ENCODE measurements around the gene WDR62. TPM values are rescaled to one million over a fixed set of nuclear protein-coding genes. Genes with fewer than 3 reads are reported as not detected.

WDR62 gene
- total and polyA plus RNA-seq, 4 experiments from 2014 or later, result 0.08 to 1.7 (median 1.3) TPM; not detected in 1

GRCh38 chr19:36013280-36014011 lies 41.3 kb upstream of the WDR62 start:
- peaks cover 28 to 55% (median 33%) of the 10 kb centered on the region in 4 donors for H3K4me1 Mint-ChIP-seq
- Histone ChIP-seq H3K36me3 (ENCODE audit: insufficient read depth, low read length) (no peaks in the 10 kb centered on the region), H3K27ac (ENCODE audit: low read depth, low read length) (peak overlapping the region; percentile 74), H3K4me3 (ENCODE audit: low read length in 2 of 2) (peak overlapping the region; percentile 92), H3K9me3 (ENCODE audit: control insufficient read depth in 1 of 2, low read length in 2 of 2) (no peaks in the 10 kb centered on the region), H3K27me3 (ENCODE audit: insufficient read depth, low read length) (no peaks in the 10 kb centered on the region), H3K4me1 (ENCODE audit: insufficient read depth, low read length) (peaks cover 36% of the 10 kb centered on the region)
- ChIA-PET POLR2A (ENCODE audit: partially characterized antibody) (interaction anchor here (0.6 to 2.0 kb wide), 14 partner anchors 10 to 201 kb away, joined by 3 to 20 read pairs (median 6); partner anchors contain the start of genes POLR2I, SDHAF1, TBCB and THAP8), CTCF (ENCODE audit: partially characterized antibody) (interaction anchor here (1.0 to 1.7 kb wide), 5 partner anchors 18 to 55 kb away, joined by 4 to 6 read pairs (median 4); partner anchors contain the start of gene THAP8)
- H3K36me3 Mint-ChIP-seq, result peaks cover 0 to 6% of the 10 kb centered on the region in 2 donors
- intact Hi-C loops (cut with micrococcal nuclease), result loop anchor here (1.0 kb wide), 4 partner anchors 18 to 102 kb away; partner anchors contain the start of genes SDHAF1, TBCB, THAP8 and WDR62
- no peaks in the 10 kb centered on the region for H3K9me3 Mint-ChIP-seq
- peak overlapping the region; percentile 94 to 99 (median 94) for H3K4me3 Mint-ChIP-seq
- H3K27me3 Mint-ChIP-seq, result no peaks in the 10 kb centered on the region
- peak overlapping the region; percentile 85 to 99 (median 98) for H3K27ac Mint-ChIP-seq
- DNase-seq, result no peak

DNA sequence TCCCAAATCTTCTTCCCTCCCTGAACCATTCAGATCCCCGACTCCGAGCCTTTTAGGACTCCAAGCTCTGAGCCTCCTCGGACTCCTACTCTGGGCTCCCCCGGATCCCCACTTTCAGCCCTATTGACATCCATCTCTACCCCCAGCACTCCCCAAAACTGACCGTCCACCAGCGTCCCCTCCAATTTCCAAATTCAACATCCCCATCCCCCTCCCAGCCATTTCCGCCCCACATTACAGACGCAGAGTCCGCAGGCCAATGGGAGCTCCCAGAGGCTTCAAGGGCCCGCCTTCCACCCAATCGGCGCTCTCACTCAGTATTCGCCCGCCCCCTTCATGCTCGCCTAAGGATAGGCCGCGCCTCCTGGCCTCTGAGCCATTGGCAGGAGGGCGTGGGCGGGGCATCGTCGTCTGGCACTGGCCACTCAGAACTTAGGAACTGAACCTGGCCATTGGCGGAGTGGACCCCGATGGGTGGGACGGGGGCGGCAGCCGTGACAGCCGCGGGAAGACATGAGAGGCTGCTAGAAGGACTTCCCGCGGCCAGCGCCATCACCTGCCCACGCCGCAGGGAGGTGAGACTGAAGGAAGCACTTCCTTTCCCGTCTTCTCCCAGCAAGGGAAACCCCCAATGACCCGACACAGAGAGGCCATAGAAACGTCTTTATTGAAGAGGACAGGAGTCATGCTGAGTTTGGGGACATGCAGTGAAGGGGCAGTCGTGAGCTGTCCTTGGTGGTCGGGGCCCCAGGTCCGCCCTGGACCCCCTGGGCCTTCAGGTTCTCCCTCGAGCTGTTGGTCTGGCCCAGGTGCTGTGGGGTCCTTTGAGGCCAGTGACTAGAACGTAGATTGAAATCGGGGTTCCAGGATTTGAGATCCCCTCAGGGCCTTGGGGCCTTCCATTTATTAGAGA lies 40.4 kb upstream of the WDR62 start, which contains the start of gene ALKBH6:
Gene ALKBH6 (minus strand): TSS at position 202 of the 913 bp plus-strand sequence. CDS start 816 bp downstream, outside the sequence.
- Histone ChIP-seq H3K4me1 (ENCODE audit: insufficient read depth, low read length) (peaks cover 30% of the 10 kb centered on the region), H3K27me3 (ENCODE audit: insufficient read depth, low read length) (no peaks in the 10 kb centered on the region), H3K9me3 (ENCODE audit: control insufficient read depth in 1 of 2, low read length in 2 of 2) (no peaks in the 10 kb centered on the region), H3K4me3 (ENCODE audit: low read length in 2 of 2) (peak within 1 kb of the TSS; percentile 92), H3K27ac (ENCODE audit: low read depth, low read length) (peak within 1 kb of the TSS; percentile 74), H3K36me3 (ENCODE audit: insufficient read depth, low read length) (no peaks in the 10 kb centered on the region)
- POLR2A ChIA-PET (ENCODE audit: partially characterized antibody), result interaction anchor here (0.6 to 2.0 kb wide), 15 partner anchors 11 to 200 kb away, joined by 3 to 20 read pairs (median 6); partner anchors contain the start of genes POLR2I, SDHAF1, TBCB and THAP8
- CTCF ChIA-PET (ENCODE audit: partially characterized antibody), result interaction anchor here (1.0 to 1.7 kb wide), 4 partner anchors 18 to 55 kb away, joined by 4 to 6 read pairs (median 4); partner anchors contain the start of gene THAP8
- intact Hi-C loops (cut with micrococcal nuclease), result loop anchor here (1.0 kb wide), 4 partner anchors 19 to 101 kb away; partner anchors contain the start of genes SDHAF1, TBCB, THAP8 and WDR62
- Mint-ChIP-seq H3K36me3 (peaks cover 0 to 6% of the 10 kb centered on the region in 2 donors), H3K27me3 (no peaks in the 10 kb centered on the region), H3K27ac (peak within 1 kb of the TSS; percentile 85 to 99 (median 98)), H3K4me1 (peaks cover 25 to 50% (median 33%) of the 10 kb centered on the region in 4 donors), H3K4me3 (peak within 1 kb of the TSS; percentile 94 to 99 (median 94)), H3K9me3 (no peaks in the 10 kb centered on the region)
- DNase-seq, result peak; percentile 97 to 99 (median 98)

GRCh38 chr19:36019061-36019670 lies 35.5 kb upstream of the WDR62 start:
- Mint-ChIP-seq H3K27me3 (no peaks in the 10 kb centered on the region), H3K4me3 (no peak overlapping the region), H3K36me3 (peaks cover 10 to 12% of the 10 kb centered on the region in 2 donors), H3K9me3 (no peaks in the 10 kb centered on the region), H3K27ac (no peak overlapping the region), H3K4me1 (peaks cover 9 to 17% (median 12%) of the 10 kb centered on the region in 4 donors)
- intact Hi-C loops (cut with micrococcal nuclease), result no loop called here
- Histone ChIP-seq H3K36me3 (ENCODE audit: insufficient read depth, low read length) (peaks cover 11% of the 10 kb centered on the region), H3K4me1 (ENCODE audit: insufficient read depth, low read length) (peaks cover 9% of the 10 kb centered on the region), H3K27me3 (ENCODE audit: insufficient read depth, low read length) (no peaks in the 10 kb centered on the region), H3K27ac (ENCODE audit: low read depth, low read length) (no peak overlapping the region), H3K4me3 (ENCODE audit: low read length in 2 of 2) (no peak overlapping the region), H3K9me3 (ENCODE audit: control insufficient read depth in 1 of 2, low read length in 2 of 2) (no peaks in the 10 kb centered on the region)
- ChIA-PET POLR2A (ENCODE audit: partially characterized antibody) (no interaction called here), CTCF (ENCODE audit: partially characterized antibody) (no interaction called here)
- DNase-seq, result no peak

DNA sequence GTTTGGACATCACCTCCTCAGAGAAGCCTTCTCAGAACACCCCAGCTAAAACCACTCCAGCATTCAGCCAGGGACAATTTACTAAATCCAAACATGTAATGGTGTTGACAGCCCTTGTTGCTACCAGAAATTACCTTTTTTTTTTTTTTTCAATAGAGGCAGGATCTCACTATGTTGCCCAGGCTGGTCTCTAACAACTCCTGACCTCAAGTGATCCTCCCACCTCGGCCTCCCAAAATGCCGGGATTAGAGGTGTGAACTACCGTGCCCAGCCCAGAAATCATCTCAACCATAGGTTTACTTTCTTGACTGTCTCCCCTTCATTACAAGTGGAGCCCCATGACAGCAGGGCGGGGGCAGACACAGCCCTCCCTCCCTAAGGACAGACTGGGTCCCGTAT lies 31.3 kb upstream of the WDR62 start:
- no peak overlapping the region for H3K27ac ChIP-seq (ENCODE audit: low read depth, low read length)
- no peaks in the 10 kb centered on the region for H3K4me1 ChIP-seq (ENCODE audit: insufficient read depth, low read length)
- intact Hi-C loops (cut with micrococcal nuclease), result no loop called here
- H3K27me3 ChIP-seq (ENCODE audit: insufficient read depth, low read length), result no peaks in the 10 kb centered on the region
- DNase-seq, result no peak
- peaks cover 14% of the 10 kb centered on the region for H3K36me3 ChIP-seq (ENCODE audit: insufficient read depth, low read length)
- no peaks in the 10 kb centered on the region for H3K27me3 Mint-ChIP-seq
- ChIA-PET CTCF (ENCODE audit: partially characterized antibody) (no interaction called here), POLR2A (ENCODE audit: partially characterized antibody) (no interaction called here)
- H3K4me1 Mint-ChIP-seq, result peaks cover 0 to 2% (median 0%) of the 10 kb centered on the region in 4 donors
- peaks cover 14 to 18% of the 10 kb centered on the region in 2 donors for H3K36me3 Mint-ChIP-seq
- H3K4me3 ChIP-seq (ENCODE audit: low read length in 2 of 2), result no peak overlapping the region
- H3K9me3 ChIP-seq (ENCODE audit: control insufficient read depth in 1 of 2, low read length in 2 of 2), result no peaks in the 10 kb centered on the region
- peak overlapping the region in 1 of 7 donors; percentile 68 for H3K27ac Mint-ChIP-seq
- H3K4me3 Mint-ChIP-seq, result no peak overlapping the region
- no peaks in the 10 kb centered on the region for H3K9me3 Mint-ChIP-seq

- Histone ChIP-seq H3K4me1 (ENCODE audit: insufficient read depth, low read length) (no peaks in the 10 kb centered on the region), H3K36me3 (ENCODE audit: insufficient read depth, low read length) (peaks cover 14% of the 10 kb centered on the region), H3K27ac (ENCODE audit: low read depth, low read length) (no peak overlapping the region), H3K9me3 (ENCODE audit: control insufficient read depth in 1 of 2, low read length in 2 of 2) (no peaks in the 10 kb centered on the region), H3K27me3 (ENCODE audit: insufficient read depth, low read length) (no peaks in the 10 kb centered on the region), H3K4me3 (ENCODE audit: low read length in 2 of 2) (no peak overlapping the region)
- DNase-seq, result no peak
- Mint-ChIP-seq H3K27ac (no peak overlapping the region), H3K4me3 (no peak overlapping the region), H3K27me3 (no peaks in the 10 kb centered on the region), H3K9me3 (no peaks in the 10 kb centered on the region), H3K4me1 (peaks cover 0 to 2% (median 0%) of the 10 kb centered on the region in 4 donors), H3K36me3 (peaks cover 20 to 21% of the 10 kb centered on the region in 2 donors)
- POLR2A ChIA-PET (ENCODE audit: partially characterized antibody), result no interaction called here
- CTCF ChIA-PET (ENCODE audit: partially characterized antibody), result no interaction called here
- intact Hi-C loops (cut with micrococcal nuclease), result no loop called here
Measured at GRCh38 chr19:36025541-36025940, 29.2 kb upstream of the WDR62 start.

GRCh38 chr19:36026091-36026876 lies 28.4 kb upstream of the WDR62 start:
- ChIA-PET POLR2A (ENCODE audit: partially characterized antibody) (interaction anchor here (1.1 kb wide), 1 partner anchor 28 kb away, joined by 4 read pairs; the partner anchor contains the start of gene THAP8), CTCF (ENCODE audit: partially characterized antibody) (no interaction called here)
- intact Hi-C loops (cut with micrococcal nuclease), result no loop called here
- Histone ChIP-seq H3K36me3 (ENCODE audit: insufficient read depth, low read length) (peaks cover 14% of the 10 kb centered on the region), H3K9me3 (ENCODE audit: control insufficient read depth in 1 of 2, low read length in 2 of 2) (no peaks in the 10 kb centered on the region), H3K27ac (ENCODE audit: low read depth, low read length) (no peak overlapping the region), H3K4me3 (ENCODE audit: low read length in 2 of 2) (no peak overlapping the region), H3K27me3 (ENCODE audit: insufficient read depth, low read length) (no peaks in the 10 kb centered on the region), H3K4me1 (ENCODE audit: insufficient read depth, low read length) (no peaks in the 10 kb centered on the region)
- Mint-ChIP-seq H3K4me1 (peaks cover 0 to 2% (median 0%) of the 10 kb centered on the region in 4 donors), H3K36me3 (peaks cover 22 to 23% of the 10 kb centered on the region in 2 donors), H3K27me3 (no peaks in the 10 kb centered on the region), H3K27ac (no peak overlapping the region), H3K4me3 (no peak overlapping the region), H3K9me3 (no peaks in the 10 kb centered on the region)
- no peak for DNase-seq

Data from CD4-positive, alpha-beta memory T cell (primary cell).